HepG2 (cell line): ENCODE results near the gene ITGB3. TPM values are rescaled to one million over a fixed set of nuclear protein-coding genes. Genes with fewer than 3 reads are reported as not detected.

Experiments used
- CEBPB ChIP-seq: IDR thresholded peaks from 2 replicates; pipeline ENCODE4 v1.6.1; 2011; ENCODE audit warnings: low read depth, low read length, improper control_type of control experiment, borderline replicate concordance
- CENPX ChIP-seq: sonication (generic); formaldehyde crosslinking; IDR thresholded peaks from 2 replicates; pipeline ENCODE4 v1.9.0; 2021; ENCODE audit warnings: mild to moderate bottlenecking, missing genetic modification reagents, moderate library complexity
- E2F2 ChIP-seq: sonication (generic); formaldehyde crosslinking; IDR thresholded peaks from 2 replicates; pipeline ENCODE4 v1.4.0; 2020; ENCODE audit warnings: missing genetic modification reagents, borderline replicate concordance
- ELF3 ChIP-seq: IDR thresholded peaks from 2 replicates; pipeline ENCODE4 v1.6.1; 2016; ENCODE audit warnings: missing genetic modification reagents, missing compliant biosample characterization
- GRHL1 ChIP-seq: sonication (generic); formaldehyde crosslinking; conservative IDR thresholded peaks from 2 replicates; pipeline ENCODE4 v1.8.0; 2022; ENCODE audit warnings: missing genetic modification reagents
- HIC2 ChIP-seq: sonication (generic); formaldehyde crosslinking; IDR thresholded peaks from 2 replicates; pipeline ENCODE4 v1.9.0; 2022; ENCODE audit warnings: low read depth, missing genetic modification reagents
- KLF16 ChIP-seq, 2 experiments: sonication (generic) in 1 of 2; formaldehyde crosslinking in 1 of 2; IDR thresholded peaks; 2 replicates each; pipeline versions ENCODE4 v1.6.1 to v1.8.0; 2016 to 2023; ENCODE audit warnings: missing genetic modification reagents in 2 of 2, missing compliant biosample characterization in 1 of 2
- MAFG ChIP-seq: sonication (generic); formaldehyde crosslinking; IDR thresholded peaks from 2 replicates; pipeline ENCODE4 v1.5.1; 2020; ENCODE audit warnings: mild to moderate bottlenecking, missing genetic modification reagents
- PCBP1 ChIP-seq: fragments of 200-400 bp; formaldehyde crosslinking; IDR thresholded peaks from 2 replicates; pipeline ENCODE4 v1.6.1; 2017; ENCODE audit warnings: mild to moderate bottlenecking, low read depth, low read length, borderline replicate concordance
- PHF21A ChIP-seq: sonication (generic); formaldehyde crosslinking; IDR thresholded peaks from 2 replicates; pipeline ENCODE4 v1.5.0; 2020; ENCODE audit warnings: mild to moderate bottlenecking, missing genetic modification reagents
- POLR2AphosphoS5 ChIP-seq: IDR thresholded peaks from 2 replicates; pipeline ENCODE4 v1.6.1; 2012; ENCODE audit warnings: low read depth, low read length
- PRPF4 ChIP-seq: fragments of 200-400 bp; formaldehyde crosslinking; IDR thresholded peaks from 2 replicates; pipeline ENCODE4 v1.6.1; 2016; ENCODE audit warnings: low read length, low read depth; ENCODE audit not compliant: poor library complexity, severe bottlenecking
- RBM39 ChIP-seq: fragments of 200-400 bp; formaldehyde crosslinking; IDR thresholded peaks from one replicate; pipeline ENCODE4 v1.6.1; 2018; ENCODE audit warnings: antibody characterized with exemption, mild to moderate bottlenecking, low read depth, low read length; ENCODE audit not compliant: poor library complexity, severe bottlenecking
- SMAD1 ChIP-seq: sonication (generic); formaldehyde crosslinking; IDR thresholded peaks from 2 replicates; pipeline ENCODE4 v1.4.0; 2020; ENCODE audit warnings: missing genetic modification reagents, low read depth, mild to moderate bottlenecking, borderline replicate concordance
- ZFP36 ChIP-seq: fragments of 150-350 bp; IDR thresholded peaks from 2 replicates; pipeline ENCODE4 v1.6.1; 2018; ENCODE audit warnings: borderline replicate concordance, low read length, low read depth; ENCODE audit not compliant: partially characterized antibody
- ZNF121 ChIP-seq: sonication (generic); formaldehyde crosslinking; IDR thresholded peaks from 2 replicates; pipeline ENCODE4 v1.5.0; 2020; ENCODE audit warnings: mild to moderate bottlenecking, missing genetic modification reagents
- ZNF20 ChIP-seq: sonication (generic); formaldehyde crosslinking; IDR thresholded peaks from 2 replicates; pipeline ENCODE4 v1.4.0; 2020; ENCODE audit warnings: mild to moderate bottlenecking, moderate library complexity, missing genetic modification reagents
- ZNF224 ChIP-seq: sonication (generic); formaldehyde crosslinking; IDR thresholded peaks from 2 replicates; pipeline ENCODE4 v1.5.0; 2020; ENCODE audit warnings: mild to moderate bottlenecking, missing genetic modification reagents
- ZNF253 ChIP-seq: sonication (generic); formaldehyde crosslinking; IDR thresholded peaks from 2 replicates; pipeline ENCODE4 v1.8.0; 2022; ENCODE audit warnings: mild to moderate bottlenecking, missing genetic modification reagents, borderline replicate concordance
- ZNF280B ChIP-seq: sonication (generic); formaldehyde crosslinking; IDR thresholded peaks from 2 replicates; pipeline ENCODE4 v1.5.0; 2020; ENCODE audit warnings: missing genetic modification reagents, mild to moderate bottlenecking, borderline replicate concordance
- ZNF33B ChIP-seq: sonication (generic); formaldehyde crosslinking; IDR thresholded peaks from 2 replicates; pipeline ENCODE4 v1.5.1; 2020; ENCODE audit warnings: mild to moderate bottlenecking, missing genetic modification reagents
- ZNF354B ChIP-seq: sonication (generic); formaldehyde crosslinking; IDR thresholded peaks from 2 replicates; pipeline ENCODE4 v1.8.0; 2022; ENCODE audit warnings: mild to moderate bottlenecking, missing genetic modification reagents
- ZNF552 ChIP-seq: sonication (generic); formaldehyde crosslinking; IDR thresholded peaks from 2 replicates; pipeline ENCODE4 v1.9.0; 2022; ENCODE audit warnings: missing genetic modification reagents, mild to moderate bottlenecking, borderline replicate concordance
- ZNF724P ChIP-seq: sonication (generic); formaldehyde crosslinking; IDR thresholded peaks from 2 replicates; pipeline ENCODE4 v1.8.0; 2022; ENCODE audit warnings: missing genetic modification reagents, borderline replicate concordance
- ZSCAN25 ChIP-seq: sonication (generic); formaldehyde crosslinking; IDR thresholded peaks from 2 replicates; pipeline ENCODE4 v1.8.0; 2022; ENCODE audit warnings: mild to moderate bottlenecking, missing genetic modification reagents
- polyA plus RNA-seq, 8 experiments: library from polyadenylated mRNA; depleted of rRNA in 3 of 8; stranded (reverse) in 7 of 8; unstranded in 1 of 8; fragments of >200 nt; fragmentation: Illumina TruSeq in 4 of 8; extraction: Trizol in 4 of 8; gene quantifications; 2 replicates each; pipeline versions ENCODE4 v1.2.1 to v1.2.3, GENCODE V29; 2011 to 2016; ENCODE audit warnings: low read depth in 4 of 8, missing spikeins in 1 of 8, mixed read lengths in 1 of 8; ENCODE audit not compliant: insufficient read depth in 1 of 8
- total RNA-seq, 5 experiments: library from RNA; depleted of rRNA; stranded (reverse); fragments of >200 nt; fragmentation: Illumina TruSeq; extraction: Trizol; gene quantifications; 2 replicates each; pipeline ENCODE4 v1.2.3, GENCODE V29; 2016; ENCODE audit warnings: low read depth in 1 of 5

ITGB3 gene
- total and polyA plus RNA-seq, 2 of the 13 experiments (the other 11 are each of a cell fraction or from before 2014, with no cell fraction given) = 0.09 to 0.31 TPM

- TF ChIP-seq ZFP36 (no peak), ZNF280B (CRISPR knock-in tag) (no peak), ZNF724P (CRISPR knock-in tag) (no peak), KLF16 (CRISPR knock-in tag; IDR thresholded peaks at IDR 0.05) (peak in 1 of 2 experiments; percentile 15; a peak in 1 of 4 replicates), SMAD1 (CRISPR knock-in tag) (no peak), PHF21A (CRISPR knock-in tag) (peak; percentile 71; the same call in 1 of the 2 replicates), CENPX (CRISPR knock-in tag) (no peak), E2F2 (CRISPR knock-in tag) (no peak), HIC2 (CRISPR knock-in tag) (no peak), RBM39 (no peak), PCBP1 (no peak), CEBPB (peak; percentile 89), ZNF121 (no peak), POLR2AphosphoS5 (no peak), ZNF354B (no peak), PRPF4 (no peak), ZNF253 (CRISPR knock-in tag) (no peak), MAFG (no peak), ELF3 (no peak), ZNF20 (CRISPR knock-in tag) (no peak), ZNF552 (CRISPR knock-in tag) (no peak), ZNF33B (CRISPR knock-in tag) (no peak), GRHL1 (CRISPR knock-in tag) (no peak), ZNF224 (no peak), ZSCAN25 (CRISPR knock-in tag) (no peak)
Observed at GRCh38 chr17:47291242-47291873, 37.7 kb downstream of the ITGB3 start (continued).
